RPMI8226 (cell line): ENCODE results near the gene NT5DC3.

Source experiments
- DNase-seq: peaks from one replicate; pipeline ENCODE4 v3.0.0-alpha.2; 2015

NT5DC3 gene

DNA sequence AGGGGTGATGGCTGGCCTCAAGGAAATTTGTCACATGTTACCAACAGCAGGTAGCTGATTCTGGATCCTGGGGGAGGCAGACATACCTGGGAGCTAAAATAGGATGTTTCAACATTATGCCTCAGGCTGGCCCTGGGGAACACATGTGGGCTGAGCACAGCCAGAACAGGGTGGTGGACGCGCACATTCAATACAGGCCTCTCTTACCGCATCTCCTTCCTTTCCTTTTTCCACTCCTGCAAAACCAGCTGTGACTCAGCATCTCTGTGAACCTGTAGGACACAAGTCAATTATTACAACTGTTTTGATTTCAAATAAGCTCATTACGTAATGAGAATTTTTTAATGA, 61.0 kb downstream of the NT5DC3 start:
- no peak for DNase-seq

DNA sequence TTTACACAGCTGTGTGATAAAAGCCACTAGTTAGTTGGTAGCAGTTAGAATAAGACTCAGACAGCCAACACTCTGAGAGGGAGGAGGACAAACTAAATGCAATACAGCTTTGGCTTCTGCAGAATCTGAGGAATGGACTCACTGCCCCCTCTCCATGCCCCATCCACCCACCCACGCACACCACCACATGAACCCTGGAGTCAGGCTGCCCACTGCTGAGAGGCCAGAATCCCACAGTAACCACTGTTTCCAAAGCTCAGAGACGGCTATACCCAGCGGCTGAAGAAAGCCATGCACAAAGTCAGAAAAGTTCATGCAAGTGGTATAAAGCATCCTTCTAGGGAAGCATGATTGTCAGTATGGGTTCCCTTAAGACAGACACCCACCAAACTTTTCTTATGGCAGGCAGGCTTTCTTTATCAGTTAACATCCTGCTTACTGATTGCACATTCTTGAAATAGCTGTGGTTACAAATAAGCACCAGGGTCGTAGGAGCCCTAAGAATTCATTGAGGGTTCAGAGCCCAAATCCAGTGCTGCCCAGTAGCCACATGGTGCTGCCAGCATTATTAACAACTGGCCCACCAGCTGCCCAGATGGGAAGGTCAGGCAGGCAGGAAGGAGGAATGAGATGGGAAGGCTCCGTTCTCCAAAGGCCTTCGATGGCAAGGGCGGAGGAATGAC, 61.5 kb downstream of the NT5DC3 start:
- no peak for DNase-seq

DNA sequence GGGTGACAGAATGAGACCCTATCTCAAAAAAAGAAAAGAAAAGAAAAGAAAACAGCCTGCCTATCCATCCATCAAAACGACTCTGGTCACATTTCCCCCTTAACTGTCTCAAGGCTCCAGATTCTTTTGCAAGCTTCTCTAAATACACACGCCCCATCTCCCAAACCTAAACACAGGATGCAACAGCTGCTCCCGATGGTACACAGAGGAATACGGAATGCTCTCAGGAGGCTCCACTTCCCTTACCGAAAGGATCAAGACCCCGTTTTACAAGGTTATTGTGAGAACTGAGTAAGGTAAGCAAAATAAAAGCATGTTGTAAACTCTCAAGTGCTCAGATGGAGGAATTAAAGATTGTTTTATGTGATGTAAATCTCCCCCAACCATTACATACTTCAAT, 62.3 kb downstream of the NT5DC3 start:
- DNase-seq: no peak

DNA sequence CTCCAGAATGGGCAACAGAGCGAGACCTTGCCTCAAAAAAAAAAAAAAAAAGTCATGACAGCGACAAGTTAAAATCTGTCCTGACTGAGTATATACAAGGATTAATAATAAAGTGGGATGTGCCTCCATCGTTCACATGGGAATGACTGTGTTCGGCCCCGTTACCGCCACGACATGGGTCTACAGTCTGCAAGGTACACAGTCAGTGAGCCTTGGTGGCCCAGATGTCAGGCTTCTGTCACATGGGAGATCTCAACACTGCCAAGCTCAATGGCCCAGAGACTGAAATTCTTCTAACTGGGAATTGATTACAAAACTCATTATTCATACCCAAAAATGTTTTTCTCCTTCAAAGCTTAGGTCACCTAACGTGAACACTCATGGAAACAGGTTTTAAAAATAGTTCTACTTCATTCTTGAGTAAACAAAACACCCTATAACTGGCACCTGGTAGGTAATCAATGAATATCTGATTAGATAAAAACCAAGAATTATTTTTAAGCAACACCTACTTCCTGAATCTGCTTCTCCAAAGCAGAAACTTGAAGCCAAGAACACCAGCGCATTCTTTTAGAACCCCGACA, 66.0 kb downstream of the NT5DC3 start:
- DNase-seq: no peak

DNA sequence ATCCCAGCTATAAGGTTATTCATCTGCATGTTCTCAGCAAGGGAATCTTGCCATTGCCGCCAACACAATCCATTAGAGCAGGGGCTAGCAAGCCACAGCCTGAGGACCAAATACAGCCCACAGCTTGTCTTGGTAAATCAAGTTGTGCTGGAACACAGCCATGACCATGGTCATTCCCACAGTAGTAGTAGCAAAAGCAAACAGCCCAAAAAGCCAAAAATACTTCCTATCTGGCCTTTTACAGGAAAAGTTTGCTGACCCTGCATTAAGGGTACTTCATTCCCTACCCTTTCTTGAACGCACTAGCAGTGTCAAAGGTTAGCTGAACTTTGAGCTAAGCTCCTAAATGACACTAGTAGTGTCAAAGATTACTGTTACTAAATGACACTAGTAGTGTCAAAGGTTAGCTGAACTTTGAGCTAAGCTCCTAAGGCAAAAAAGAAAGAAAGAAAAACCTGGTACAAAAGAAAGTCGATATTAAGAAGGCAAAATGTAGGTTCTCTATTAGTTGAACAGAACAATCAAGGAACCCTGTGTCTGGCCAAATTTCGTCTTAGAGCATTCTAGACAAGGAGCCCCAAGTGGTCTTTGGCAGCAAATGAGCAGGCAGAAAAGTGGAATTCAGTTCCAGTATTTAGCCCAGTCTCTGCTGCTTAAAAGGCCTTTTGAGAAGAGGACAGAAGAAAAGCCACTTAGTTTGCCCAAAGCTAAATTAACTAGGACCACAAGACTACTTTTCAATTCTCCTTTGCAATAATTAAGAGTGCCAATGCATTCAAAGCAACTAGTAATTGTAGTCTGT, 67.7 kb downstream of the NT5DC3 start:
- DNase-seq: no peak

DNA sequence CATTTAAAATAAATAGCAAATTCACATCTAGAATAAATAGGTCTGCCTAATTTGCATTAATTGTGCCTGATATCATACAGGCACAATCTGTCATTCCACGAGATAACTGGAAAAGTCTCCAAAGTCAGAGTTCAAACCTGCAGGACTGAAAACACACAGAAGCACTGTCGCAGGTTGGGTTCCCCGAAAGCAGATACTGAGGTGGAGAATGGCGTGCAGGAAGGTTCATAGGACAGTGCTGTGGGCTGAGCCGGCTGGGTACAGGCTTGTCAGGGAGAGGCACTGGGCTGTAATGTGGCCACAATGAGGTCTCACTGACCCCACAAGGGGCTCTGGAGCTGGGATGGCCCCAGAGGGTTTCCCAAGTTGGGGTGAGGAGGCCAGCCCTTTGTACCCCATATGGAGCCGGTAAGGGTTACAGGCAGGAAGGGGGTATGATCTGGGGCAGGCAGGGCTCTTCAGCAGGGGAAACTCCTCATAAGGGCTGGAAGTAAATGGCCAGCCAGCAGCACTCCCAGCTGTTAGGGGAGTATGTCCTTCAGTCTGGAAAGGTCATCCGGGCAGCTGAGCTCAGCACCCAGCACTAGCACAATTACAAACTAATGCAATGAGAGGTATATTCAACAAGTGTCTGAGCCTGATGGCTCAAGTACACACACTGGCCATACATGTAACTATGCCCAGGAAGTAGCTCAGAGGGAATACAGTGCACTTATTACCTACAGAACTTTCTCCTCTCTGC, 68.5 kb downstream of the NT5DC3 start:
- no peak for DNase-seq

DNA sequence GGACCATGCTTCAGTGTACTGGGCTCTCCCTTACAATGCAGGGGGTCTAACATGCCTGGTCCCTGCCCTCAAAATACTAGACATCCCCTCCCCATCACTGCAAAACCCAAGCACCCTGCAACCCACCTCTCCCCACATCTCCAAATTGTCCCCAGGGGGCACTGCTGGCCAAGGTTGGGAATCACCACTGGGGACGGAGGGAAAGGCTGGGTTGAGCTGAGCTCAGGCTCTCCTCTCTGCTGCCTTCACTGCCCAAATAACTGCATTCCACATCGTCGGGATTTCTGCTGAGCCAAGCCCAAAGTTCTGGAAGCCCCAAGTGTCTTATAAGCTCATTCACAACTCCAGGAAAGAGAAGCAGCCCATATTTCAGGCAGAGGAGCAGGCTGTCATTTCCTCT, 69.6 kb downstream of the NT5DC3 start:
- DNase-seq: peak; percentile 3

DNA sequence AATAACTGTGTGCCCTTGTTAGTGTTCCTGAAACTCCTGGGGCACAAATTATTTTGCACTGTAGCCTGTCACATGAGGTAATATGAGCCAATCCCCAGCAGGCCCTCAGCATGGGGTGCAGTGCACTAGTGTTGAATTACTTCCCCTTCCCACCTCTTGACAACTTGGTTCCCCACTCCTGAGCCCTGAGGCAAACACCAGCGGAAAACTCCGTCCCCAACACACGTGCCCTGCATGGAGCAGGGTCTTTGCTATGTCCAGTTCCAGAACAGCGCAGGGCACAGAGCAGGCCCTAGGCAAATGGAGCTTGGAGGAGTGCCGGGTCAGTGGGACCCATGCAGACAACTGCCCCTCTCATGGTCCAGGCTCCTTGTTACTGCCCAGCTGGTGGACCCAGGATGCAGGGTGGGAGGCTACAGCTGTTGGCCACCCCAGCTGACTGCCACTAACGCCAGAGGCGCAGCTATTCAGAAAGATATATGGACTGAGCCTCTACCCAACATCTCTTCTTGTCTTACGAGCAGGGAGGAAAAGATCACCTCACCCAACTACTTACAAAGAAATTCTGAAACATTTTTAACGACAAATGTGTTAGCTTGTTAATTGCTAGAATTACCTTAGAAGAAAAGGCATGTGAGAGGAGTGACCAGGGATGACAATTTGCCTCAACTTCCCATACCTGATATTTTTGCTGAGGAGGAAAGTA, 71.6 kb downstream of the NT5DC3 start:
- no peak for DNase-seq

DNA sequence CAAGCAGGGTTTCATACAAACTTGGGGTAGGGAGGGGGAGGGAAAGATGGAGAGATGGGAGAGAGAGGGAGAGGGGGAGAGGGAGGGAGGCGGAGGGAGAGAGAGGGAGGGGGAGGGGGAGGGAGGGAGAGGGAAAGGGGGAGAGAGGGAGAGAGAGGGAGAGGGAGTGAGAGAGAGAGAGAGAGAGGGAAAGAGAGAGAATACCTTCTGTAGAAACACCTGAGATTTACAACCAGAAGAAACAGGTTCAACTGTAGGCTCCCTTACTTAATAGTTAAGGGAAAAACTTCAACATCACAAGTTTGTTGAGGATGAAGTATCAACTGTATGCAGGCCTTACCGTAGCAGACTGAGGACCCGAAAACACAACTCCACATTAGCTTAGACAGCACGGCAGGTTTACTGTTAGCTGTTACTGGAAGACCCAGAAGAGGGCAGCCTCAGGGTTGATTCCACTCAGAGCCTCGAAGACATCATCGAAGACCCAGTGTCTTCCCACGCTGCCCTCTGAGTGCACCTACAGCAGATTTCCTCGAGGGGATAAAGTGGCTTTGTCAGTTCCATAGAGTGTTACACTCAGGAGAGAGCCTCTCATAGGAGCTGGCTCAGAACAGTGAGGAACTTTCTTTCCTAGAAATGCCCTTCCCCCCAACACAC, 72.4 kb downstream of the NT5DC3 start:
- no peak for DNase-seq

DNA sequence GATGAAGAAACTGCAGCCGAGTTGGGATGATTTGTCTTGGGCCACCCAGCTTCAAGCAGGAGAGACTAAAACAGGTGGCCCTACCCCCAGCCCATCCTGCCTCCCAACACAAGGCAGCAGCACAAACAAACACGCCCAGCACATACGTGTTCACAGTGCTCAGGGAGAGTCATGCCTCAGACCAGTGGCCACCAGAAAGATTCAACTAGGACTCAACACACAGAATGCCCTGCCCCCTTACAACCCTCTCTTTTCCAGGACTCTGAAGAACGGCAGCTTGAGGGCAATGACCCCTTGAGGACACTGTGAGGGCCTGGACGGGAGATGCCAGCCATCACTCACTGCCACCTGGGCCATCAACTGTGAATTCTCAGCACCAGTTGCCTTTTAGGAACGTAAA, 75.0 kb downstream of the NT5DC3 start:
- DNase-seq: no peak

DNA sequence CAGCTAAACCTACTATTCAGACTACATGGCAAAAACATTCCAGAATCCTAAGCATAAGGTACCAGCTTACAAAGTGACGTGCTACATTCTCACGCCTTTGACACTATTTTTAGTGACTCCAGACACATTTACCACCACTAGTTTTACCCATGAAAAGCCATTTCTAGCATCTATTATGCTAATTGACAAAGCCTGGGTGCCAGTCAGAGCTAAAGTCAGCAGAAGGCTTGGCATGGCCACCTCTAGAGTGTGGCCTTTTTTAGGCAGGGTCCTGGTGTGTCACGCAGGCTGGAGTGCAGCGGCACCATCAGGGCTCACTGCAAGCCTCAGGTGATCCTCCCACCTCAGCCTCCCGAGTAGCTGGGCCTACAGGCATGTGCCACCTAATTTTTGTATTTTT, 75.7 kb downstream of the NT5DC3 start:
- DNase-seq: no peak

DNA sequence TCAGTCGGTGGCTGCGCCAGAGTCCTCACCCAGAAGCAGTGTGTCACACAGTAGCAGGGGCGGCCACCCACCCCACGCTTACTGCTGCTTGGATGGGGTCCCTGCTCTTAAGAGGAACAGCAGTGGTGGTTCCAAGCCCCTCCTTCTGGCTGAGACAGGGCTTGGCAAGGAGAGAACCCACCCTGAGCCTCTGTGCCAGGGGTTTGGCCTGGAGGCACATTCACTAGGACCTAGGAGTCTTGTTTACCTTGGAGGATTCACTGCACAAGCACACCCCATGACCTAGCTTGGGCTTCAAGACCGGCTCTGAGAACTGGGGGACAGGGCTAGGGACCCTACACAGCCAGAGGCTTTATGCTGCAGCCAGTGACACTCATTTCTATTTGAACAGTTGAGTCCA, 78.6 kb downstream of the NT5DC3 start:
- DNase-seq: no peak

DNA sequence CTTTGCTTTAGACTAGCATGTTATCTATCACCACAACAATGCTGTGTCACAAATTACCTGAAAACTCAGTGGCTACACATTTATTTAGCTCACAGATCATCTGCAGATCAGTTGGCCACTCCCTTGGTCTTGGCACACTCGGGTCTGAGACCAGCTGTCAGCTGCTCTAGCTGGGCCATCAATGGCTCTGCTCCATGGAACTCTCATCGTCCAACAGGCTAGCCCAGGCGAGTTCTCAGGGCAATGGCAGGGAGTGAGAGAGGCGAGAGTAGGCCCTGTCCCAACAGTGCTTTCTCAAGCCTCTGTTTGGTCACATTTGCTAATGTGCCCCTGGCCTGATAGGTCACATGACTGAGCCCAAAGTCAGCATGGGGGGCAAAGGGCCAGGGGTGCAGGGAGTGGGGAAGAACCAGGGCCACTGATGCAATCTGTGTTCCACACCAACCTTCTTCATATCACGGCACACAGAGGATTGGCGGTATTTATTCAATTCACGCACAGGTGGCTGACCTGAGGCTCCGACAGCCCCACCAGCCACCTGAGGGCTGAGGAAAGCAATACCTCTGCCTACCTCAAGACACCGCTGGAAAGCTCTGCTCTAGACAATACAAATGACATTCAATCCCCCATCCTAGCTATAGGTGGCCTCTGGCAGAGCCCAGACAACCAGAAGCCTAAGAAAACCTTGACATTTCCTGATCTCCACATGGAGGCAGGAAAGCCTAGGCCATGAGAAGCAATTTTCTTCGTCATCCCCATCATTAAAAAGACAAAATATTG, 82.5 kb downstream of the NT5DC3 start:
- DNase-seq: no peak

DNA sequence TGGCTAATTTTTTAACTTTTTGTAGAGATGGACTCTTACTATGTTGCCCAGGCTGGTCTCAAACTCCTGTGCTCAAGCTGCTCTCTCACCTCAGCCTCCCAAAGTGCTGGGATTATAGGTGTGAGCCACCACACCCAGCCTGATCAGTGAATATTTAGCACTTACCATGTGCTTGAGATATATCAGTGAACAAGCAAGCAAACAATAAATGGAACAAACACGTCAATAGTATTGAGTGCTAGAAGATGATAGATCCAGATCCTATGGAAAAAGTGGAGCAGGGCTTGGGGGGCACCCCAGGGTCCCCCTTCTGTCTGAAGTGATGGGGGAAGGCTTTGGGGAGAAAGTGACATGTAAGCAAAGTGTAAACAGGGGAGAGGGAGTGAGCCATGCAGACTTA, 83.8 kb downstream of the NT5DC3 start:
- DNase-seq: no peak

DNA sequence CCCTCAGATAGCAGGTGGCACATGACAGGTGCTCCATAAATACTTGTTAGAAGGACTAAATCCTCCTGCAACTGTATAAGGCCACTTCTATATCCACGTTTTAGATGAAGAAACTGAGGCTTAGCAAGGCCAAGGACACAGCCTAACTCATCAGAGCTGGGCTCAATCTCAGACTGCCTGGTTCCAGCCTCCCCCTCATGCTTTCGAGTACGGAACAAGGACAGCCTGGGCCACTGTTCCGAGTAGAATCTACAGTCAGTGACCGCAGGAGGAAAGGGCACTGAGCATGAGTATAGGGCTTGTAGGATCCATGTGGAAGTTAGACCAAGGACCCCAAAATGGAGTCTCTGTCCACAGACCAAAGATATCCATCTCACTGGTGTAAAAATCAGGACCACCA, 84.6 kb downstream of the NT5DC3 start:
- DNase-seq: no peak

DNA sequence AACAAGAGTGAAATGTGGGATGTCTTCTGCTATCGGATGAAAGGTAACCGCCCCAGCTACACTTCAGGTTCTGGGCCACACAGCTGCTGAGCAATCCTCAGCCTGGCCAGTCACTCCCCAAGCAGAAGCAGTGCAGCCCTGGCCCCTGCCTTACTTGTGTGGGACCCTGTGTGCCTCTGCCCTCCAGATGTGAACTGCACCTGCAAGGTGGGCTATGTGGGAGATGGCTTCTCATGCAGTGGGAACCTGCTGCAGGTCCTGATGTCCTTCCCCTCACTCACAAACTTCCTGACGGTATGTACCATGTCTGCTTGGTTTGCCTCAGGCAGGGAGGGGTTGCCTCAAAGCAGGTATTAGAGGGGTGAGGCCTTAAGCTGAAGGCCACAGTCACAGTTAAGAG, 85.6 kb downstream of the NT5DC3 start:
- DNase-seq: no peak

DNA sequence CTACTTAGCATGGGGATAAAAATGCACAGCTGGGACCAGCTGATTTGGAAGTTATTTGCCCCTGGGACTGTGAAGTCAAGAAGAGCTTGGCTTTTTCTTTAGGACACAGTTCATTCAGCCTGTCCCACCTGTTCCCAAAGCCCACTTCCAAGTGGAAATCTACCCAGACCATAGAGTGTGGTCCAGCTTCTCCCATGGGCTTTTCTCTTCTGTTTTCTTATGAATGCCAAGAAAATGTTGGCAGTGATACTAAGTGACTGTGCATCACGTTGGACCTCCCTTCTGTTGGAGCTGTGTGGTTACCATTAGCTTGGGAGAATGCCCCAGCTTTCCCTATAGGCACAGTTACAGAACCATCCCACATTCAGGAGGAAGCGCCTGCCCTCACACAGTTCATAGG, 89.4 kb downstream of the NT5DC3 start:
- DNase-seq: no peak

DNA sequence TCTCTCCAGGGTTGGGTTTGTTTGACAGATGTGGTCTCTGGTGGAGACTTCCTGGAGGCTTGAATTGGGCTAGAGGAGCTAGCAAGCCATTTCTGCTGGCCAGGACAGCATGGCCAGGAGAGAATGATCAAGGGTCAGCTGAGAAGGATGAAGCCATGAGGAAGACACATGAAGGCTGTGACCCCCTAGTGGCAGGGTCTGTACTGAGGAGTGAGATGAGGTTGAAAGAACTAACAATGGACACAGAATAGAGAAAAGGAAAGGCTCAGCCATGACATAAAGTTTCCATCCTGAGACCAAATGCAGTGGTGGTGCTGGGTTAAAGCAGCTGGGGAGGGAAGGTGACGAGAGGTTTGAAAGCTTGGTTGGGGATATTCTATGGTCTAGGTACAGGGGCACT, 89.9 kb downstream of the NT5DC3 start:
- peak; percentile 5 for DNase-seq

DNA sequence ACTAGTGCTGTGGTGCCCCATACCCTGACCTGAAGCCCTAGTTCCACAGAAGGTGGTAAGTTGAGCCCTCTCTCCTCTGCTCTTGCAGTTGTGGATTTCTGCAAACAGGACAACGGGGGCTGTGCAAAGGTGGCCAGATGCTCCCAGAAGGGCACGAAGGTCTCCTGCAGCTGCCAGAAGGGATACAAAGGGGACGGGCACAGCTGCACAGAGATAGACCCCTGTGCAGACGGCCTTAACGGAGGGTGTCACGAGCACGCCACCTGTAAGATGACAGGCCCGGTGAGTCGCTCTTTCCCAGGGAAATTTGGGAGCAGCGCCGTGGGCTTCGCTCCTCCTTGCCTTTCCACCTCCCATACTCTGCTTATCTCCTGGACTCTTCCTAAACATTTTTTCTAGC, 92.2 kb downstream of the NT5DC3 start:
- no peak for DNase-seq

DNA sequence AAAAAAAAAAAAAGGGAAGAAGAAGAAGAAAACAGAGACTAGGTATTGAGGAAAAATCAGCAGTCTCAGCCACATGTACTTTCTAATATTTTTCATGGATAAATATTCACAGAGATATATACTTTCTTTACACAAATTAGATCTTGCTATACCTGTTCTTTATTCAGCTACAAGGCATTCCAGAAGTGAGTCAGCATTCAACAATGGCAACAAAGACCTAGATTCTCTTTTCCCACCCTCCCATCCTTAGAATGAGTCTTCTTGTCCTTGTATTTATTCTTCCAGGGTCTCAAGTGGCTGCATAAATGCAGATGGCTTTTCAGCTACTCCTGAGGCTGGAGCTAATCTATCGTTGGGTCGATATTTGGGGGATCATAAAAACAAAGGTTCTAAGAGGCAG, 93.0 kb downstream of the NT5DC3 start:
- no peak for DNase-seq

DNA sequence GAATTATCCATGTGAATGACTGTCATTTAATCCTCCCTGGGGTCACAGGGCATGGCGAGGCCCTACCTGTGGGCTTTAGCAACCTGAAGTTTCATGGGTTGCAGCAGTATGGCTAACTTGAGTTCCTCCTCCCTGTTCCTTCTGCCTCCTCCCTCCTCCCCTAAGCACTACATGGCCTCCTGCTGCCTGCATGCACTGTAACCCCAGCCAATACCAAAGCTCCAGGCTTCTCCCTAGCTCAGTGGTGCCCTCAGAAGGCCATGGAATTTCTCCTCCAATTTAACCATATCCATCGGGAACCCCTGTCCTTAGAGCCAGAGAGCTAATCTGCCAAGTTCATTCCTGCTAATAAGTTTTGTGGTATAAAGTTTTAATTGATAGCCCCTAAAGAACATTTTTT, 95.1 kb downstream of the NT5DC3 start:
- no peak for DNase-seq

DNA sequence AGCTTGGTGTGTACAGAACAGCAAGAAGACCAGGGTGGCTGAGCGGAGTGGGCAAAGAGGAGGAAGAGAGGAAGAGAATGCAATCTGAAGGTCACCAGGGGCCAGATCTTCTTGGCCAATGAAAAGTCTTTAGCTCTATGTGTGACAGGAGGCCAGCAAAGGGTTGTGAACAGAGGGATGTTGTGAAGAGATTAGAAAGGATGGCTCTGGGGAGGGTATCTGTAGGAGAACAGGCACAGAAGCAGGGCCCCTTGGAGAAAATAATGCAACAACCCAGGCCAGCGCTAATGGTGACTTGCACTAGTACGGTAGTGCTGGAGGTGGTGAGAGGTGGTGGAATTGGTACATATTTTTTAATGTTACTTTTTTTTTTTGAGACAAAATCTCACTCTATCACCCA, 97.2 kb downstream of the NT5DC3 start:
- DNase-seq: no peak
